HG02610 (cell line): ENCODE results near the gene KRIT1.

Experiments
- ATAC-seq: cut with Tn5 transposase; IDR thresholded peaks from one replicate; pipeline ENCODE4 v1.9.1; 2021; ENCODE audit warnings: mild to moderate bottlenecking, moderate library complexity; ENCODE audit not compliant: unreplicated experiment

Gene KRIT1

GRCh38 chr7:92156990-92157389 is 88.7 kb downstream of the KRIT1 start:
- no peak for ATAC-seq

- no peak for ATAC-seq
Measured at GRCh38 chr7:92155108-92155739, 90.5 kb downstream of the KRIT1 start.

GRCh38 chr7:92150450-92151017 is 95.2 kb downstream of the KRIT1 start:
- ATAC-seq, result no peak

GRCh38 chr7:92149736-92150239 is 95.9 kb downstream of the KRIT1 start:
- ATAC-seq, result no peak
